Liver (tissue), 9 donors: ENCODE results near the gene TPRX1. TPM values are rescaled to one million over a fixed set of nuclear protein-coding genes. Genes with fewer than 3 reads are reported as not detected.
"Not testable (repeated sequence)": the region's sequence is repeated elsewhere in the genome, so short reads cannot be mapped to it uniquely, and the experiment has no call there.

Experiments
- DNase-seq: peaks from one replicate; pipeline ENCODE4 v3.0.0-alpha.2; 2017; ENCODE audit warnings: low spot score
- H3K27ac ChIP-seq, 2 donors: one replicate each; pipeline ENCODE4 v1.7.0; 2013; ENCODE audit warnings: inconsistent platforms in 2 of 2, low read length in 2 of 2, control low read depth in 1 of 2, low read depth in 1 of 2, mild to moderate bottlenecking in 1 of 2
- H3K27me3 ChIP-seq, 4 donors: one replicate each; pipeline versions ENCODE4 v1.6.1 to v1.7.0; 2013; ENCODE audit warnings: low read length in 3 of 4, inconsistent platforms in 1 of 4, mild to moderate bottlenecking in 1 of 4, moderate library complexity in 1 of 4; ENCODE audit not compliant: control insufficient read depth in 4 of 4, insufficient read depth in 4 of 4
- H3K36me3 ChIP-seq, 4 donors: one replicate each; pipeline versions ENCODE4 v1.6.1 to v1.7.0; 2013; ENCODE audit warnings: low read length in 3 of 4, mild to moderate bottlenecking in 3 of 4, low read depth in 1 of 4, moderate library complexity in 1 of 4; ENCODE audit not compliant: control insufficient read depth in 4 of 4, insufficient read depth in 3 of 4
- H3K4me1 ChIP-seq, 4 donors: one replicate each; pipeline versions ENCODE4 v1.6.1 to v1.7.0; 2013; ENCODE audit warnings: low read length in 3 of 4, mild to moderate bottlenecking in 3 of 4, moderate library complexity in 1 of 4; ENCODE audit not compliant: control insufficient read depth in 4 of 4, insufficient read depth in 4 of 4
- H3K4me3 ChIP-seq, 3 donors: one replicate each; pipeline versions ENCODE4 v1.6.1 to v1.7.0; 2013; ENCODE audit warnings: low read length in 3 of 3, control low read depth in 1 of 3, low read depth in 1 of 3, mild to moderate bottlenecking in 1 of 3
- H3K9ac ChIP-seq, 2 donors: one replicate each; pipeline ENCODE4 v1.7.0; 2013; ENCODE audit warnings: low read length in 2 of 2, mild to moderate bottlenecking in 2 of 2, moderate library complexity in 2 of 2, control low read depth in 1 of 2, low read depth in 1 of 2
- H3K9me3 ChIP-seq, 4 donors: one replicate each; pipeline versions ENCODE4 v1.6.1 to v1.7.0; 2013; ENCODE audit warnings: low read length in 3 of 4; ENCODE audit not compliant: control insufficient read depth in 4 of 4
- EGR1 ChIP-seq, 2 donors: IDR thresholded peaks; 2 replicates each; pipeline ENCODE4 v1.6.1; 2016 to 2018; ENCODE audit warnings: antibody characterized with exemption in 2 of 2, low read depth in 2 of 2
- FOXA1 ChIP-seq: IDR thresholded peaks from 2 replicates; pipeline ENCODE4 v1.6.1; 2016; ENCODE audit warnings: antibody characterized with exemption
- FOXA2 ChIP-seq: IDR thresholded peaks from 2 replicates; pipeline ENCODE4 v1.6.1; 2016; ENCODE audit warnings: antibody characterized with exemption
- GABPA ChIP-seq, 2 donors: IDR thresholded peaks in 1 of 2; conservative IDR thresholded peaks in 1 of 2; 2 replicates each; pipeline ENCODE4 v1.6.1; 2016; ENCODE audit warnings: antibody characterized with exemption in 2 of 2, mild to moderate bottlenecking in 1 of 2, moderate library complexity in 1 of 2
- HNF4A ChIP-seq, 2 donors: conservative IDR thresholded peaks; 2 replicates each; pipeline ENCODE4 v1.6.1; 2016; ENCODE audit warnings: antibody characterized with exemption in 2 of 2, mild to moderate bottlenecking in 2 of 2
- HNF4G ChIP-seq: IDR thresholded peaks from 2 replicates; pipeline ENCODE4 v1.6.1; 2016; ENCODE audit warnings: antibody characterized with exemption
- JUND ChIP-seq, 2 donors: IDR thresholded peaks; 2 replicates each; pipeline ENCODE4 v1.6.1; 2016; ENCODE audit warnings: antibody characterized with exemption in 2 of 2
- NR2F2 ChIP-seq: IDR thresholded peaks from 2 replicates; pipeline ENCODE4 v1.6.1; 2016; ENCODE audit warnings: antibody characterized with exemption
- RAD21 ChIP-seq, 2 donors: IDR thresholded peaks; 2 replicates each; pipeline ENCODE4 v1.6.1; 2016; ENCODE audit warnings: antibody characterized with exemption in 2 of 2, mild to moderate bottlenecking in 2 of 2
- RXRA ChIP-seq, 2 donors: IDR thresholded peaks; 2 replicates each; pipeline ENCODE4 v1.6.1; 2017 to 2018; ENCODE audit warnings: antibody characterized with exemption in 2 of 2, mild to moderate bottlenecking in 1 of 2
- SP1 ChIP-seq: IDR thresholded peaks from 2 replicates; pipeline ENCODE4 v1.6.1; 2018; ENCODE audit warnings: antibody characterized with exemption, mild to moderate bottlenecking
- TAF1 ChIP-seq: conservative IDR thresholded peaks from 2 replicates; pipeline ENCODE4 v1.6.1; 2016; ENCODE audit warnings: antibody characterized with exemption, mild to moderate bottlenecking
- YY1 ChIP-seq: IDR thresholded peaks from 2 replicates; pipeline ENCODE4 v1.6.1; 2016; ENCODE audit warnings: antibody characterized with exemption, mild to moderate bottlenecking
- WGBS: extraction: QIAGEN DNeasy Blood & Tissue Kit; methylation state at CpG from one replicate; pipeline ENCODE4 v1.1.7; 2013; 5-methylcytosine and 5-hydroxymethylcytosine counted together
- polyA plus RNA-seq, 2 donors: library from polyadenylated mRNA; stranded (reverse) in 1 of 2; unstranded in 1 of 2; fragments of 200-250 nt in 1 of 2; fragments of >200 nt in 1 of 2; fragmentation: Nextera tagmentation in 1 of 2; extraction: Ambion mirVana in 1 of 2; gene quantifications; one replicate each; pipeline versions ENCODE4 v1.2.1 to v1.2.3, GENCODE V29; 2013 to 2015
- total RNA-seq, 2 donors: library from RNA; depleted of rRNA; stranded (reverse); fragments of >200 nt; gene quantifications; one replicate each; pipeline ENCODE4 v1.2.3, GENCODE V29; 2014
- TF ChIP-seq, protein P1 (sequence below): IDR thresholded peaks from 2 replicates; pipeline ENCODE4 v1.6.1; 2016; ENCODE audit warnings: antibody characterized with exemption
- TF ChIP-seq, protein P2 (sequence below): IDR thresholded peaks from 2 replicates; pipeline ENCODE4 v1.6.1; 2016; ENCODE audit warnings: antibody characterized with exemption
- TF ChIP-seq, protein P3 (sequence below): IDR thresholded peaks from 2 replicates; pipeline ENCODE4 v1.6.1; 2016; ENCODE audit warnings: antibody characterized with exemption, mild to moderate bottlenecking
- TF ChIP-seq, protein P4 (sequence below): fragments of 150-350 bp; IDR thresholded peaks from 2 replicates; pipeline ENCODE4 v1.5.1; 2017; ENCODE audit warnings: improper control_type of control experiment, low read depth, low read length; ENCODE audit not compliant: missing input control
- donor health status: healthy.
- donor health status: healthy.
- donor health status: healthy.
- donor health status: healthy.
- donor health status: healthy.

Gene TPRX1
- total and polyA plus RNA-seq, 4 donors, result not detected

DNA sequence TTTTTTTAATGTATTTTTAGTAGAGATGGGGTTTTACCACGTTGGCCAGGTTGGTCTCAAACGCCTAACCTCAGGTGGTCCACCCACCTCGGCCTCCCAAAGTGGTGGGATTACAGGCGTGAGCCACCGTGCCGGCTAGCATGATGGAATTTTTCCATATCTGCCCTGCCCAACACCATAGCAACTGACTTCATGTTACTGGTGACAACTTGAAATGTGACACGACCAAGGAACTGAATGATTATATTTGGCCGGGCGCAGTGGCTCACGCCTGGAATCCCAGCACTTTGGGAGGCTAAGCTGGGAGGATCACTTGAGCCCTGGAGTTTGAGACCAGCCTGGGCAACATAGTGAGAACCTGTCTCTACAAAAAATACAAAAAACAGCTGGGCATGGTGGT, 17.0 kb downstream of the TPRX1 start:
- H3K4me3 ChIP-seq, H3K27ac ChIP-seq, H3K9me3 ChIP-seq, H3K27me3 ChIP-seq, H3K4me1 ChIP-seq, H3K9ac ChIP-seq, DNase-seq: not testable (repeated sequence)
- 90% methylated on average over 10 of the region's 10 CpGs for WGBS
- H3K36me3 ChIP-seq, result peaks cover 1 to 15% (median 5%) of the 10 kb centered on the region in 4 donors

DNA sequence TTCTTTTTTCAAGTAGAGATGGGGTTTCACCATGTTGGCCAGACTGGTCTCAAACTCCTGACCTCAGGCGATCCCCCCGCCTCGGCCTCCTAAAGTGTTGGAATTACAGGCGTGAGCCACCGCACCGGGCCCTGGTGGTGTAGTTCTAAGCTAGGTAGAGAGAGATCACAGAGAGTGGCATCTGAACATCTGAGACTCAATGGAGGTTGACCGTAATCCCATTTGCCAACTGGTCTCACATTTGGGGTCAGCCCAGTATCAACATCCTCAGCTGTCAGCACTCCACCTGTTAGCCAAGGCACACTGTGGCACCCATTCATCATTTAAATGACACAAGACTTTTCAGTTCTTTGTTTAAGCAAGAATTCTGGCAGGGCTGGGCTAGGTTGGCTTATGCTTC, 17.8 kb downstream of the TPRX1 start:
- H3K9ac ChIP-seq, result no peak overlapping the region
- peaks cover 1 to 15% (median 5%) of the 10 kb centered on the region in 4 donors for H3K36me3 ChIP-seq
- H3K4me3 ChIP-seq, result no peak overlapping the region
- DNase-seq, result no peak
- no peaks in the 10 kb centered on the region for H3K27me3 ChIP-seq
- 98% methylated on average over 7 of the region's 7 CpGs for WGBS
- no peaks in the 10 kb centered on the region for H3K9me3 ChIP-seq
- H3K4me1 ChIP-seq, result peaks cover 0 to 6% (median 2%) of the 10 kb centered on the region in 4 donors
- H3K27ac ChIP-seq, result no peak overlapping the region
- TF ChIP-seq, protein P1, sequence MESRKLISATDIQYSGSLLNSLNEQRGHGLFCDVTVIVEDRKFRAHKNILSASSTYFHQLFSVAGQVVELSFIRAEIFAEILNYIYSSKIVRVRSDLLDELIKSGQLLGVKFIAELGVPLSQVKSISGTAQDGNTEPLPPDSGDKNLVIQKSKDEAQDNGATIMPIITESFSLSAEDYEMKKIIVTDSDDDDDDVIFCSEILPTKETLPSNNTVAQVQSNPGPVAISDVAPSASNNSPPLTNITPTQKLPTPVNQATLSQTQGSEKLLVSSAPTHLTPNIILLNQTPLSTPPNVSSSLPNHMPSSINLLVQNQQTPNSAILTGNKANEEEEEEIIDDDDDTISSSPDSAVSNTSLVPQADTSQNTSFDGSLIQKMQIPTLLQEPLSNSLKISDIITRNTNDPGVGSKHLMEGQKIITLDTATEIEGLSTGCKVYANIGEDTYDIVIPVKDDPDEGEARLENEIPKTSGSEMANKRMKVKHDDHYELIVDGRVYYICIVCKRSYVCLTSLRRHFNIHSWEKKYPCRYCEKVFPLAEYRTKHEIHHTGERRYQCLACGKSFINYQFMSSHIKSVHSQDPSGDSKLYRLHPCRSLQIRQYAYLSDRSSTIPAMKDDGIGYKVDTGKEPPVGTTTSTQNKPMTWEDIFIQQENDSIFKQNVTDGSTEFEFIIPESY, result no peak
- TF ChIP-seq, protein P2, sequence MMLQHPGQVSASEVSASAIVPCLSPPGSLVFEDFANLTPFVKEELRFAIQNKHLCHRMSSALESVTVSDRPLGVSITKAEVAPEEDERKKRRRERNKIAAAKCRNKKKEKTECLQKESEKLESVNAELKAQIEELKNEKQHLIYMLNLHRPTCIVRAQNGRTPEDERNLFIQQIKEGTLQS, result no peak
- TF ChIP-seq TAF1 (no peak), HNF4G (no peak), EGR1 (IDR thresholded peaks at IDR 0.05; ENCODE audit: low read depth in 2 of 2) (no peak), GABPA (IDR thresholded peaks at IDR 0.05 in 1 of 2, conservative IDR thresholded peaks at IDR 0.05 in 1 of 2) (no peak)

DNA sequence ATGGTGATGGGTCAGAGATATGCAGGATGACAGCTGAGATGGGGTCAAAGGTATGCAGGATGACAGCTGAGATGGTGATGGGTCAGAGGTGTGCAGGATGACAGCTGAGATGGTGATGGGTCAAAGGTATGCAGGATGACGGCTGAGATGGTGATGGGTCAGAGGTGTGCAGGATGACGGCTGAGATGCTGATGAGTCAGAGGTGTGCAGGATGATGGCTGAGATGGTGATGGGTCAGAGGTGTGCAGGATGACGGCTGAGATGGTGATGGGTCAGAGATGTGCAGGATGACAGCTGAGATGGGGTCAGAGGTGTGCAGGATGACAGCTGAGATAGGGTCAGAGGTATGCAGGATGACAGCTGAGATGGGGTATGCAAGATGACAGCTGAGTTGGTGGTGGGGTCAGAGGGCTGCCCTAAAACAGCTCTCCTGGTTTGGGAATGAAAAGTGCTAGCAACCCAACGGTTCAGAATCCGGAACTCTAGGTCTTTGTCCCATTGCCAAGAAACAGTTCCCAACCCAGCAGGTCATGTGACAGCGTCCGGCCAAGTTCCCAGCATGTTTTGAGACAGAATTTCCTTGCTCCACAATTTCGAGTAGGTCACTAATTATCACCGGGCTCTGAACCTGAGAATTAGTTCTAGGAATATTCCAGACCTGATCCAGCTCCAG, 22.6 kb downstream of the TPRX1 start:
- H3K4me1 ChIP-seq, result peaks cover 4 to 11% (median 8%) of the 10 kb centered on the region in 4 donors
- TF ChIP-seq, protein P3, sequence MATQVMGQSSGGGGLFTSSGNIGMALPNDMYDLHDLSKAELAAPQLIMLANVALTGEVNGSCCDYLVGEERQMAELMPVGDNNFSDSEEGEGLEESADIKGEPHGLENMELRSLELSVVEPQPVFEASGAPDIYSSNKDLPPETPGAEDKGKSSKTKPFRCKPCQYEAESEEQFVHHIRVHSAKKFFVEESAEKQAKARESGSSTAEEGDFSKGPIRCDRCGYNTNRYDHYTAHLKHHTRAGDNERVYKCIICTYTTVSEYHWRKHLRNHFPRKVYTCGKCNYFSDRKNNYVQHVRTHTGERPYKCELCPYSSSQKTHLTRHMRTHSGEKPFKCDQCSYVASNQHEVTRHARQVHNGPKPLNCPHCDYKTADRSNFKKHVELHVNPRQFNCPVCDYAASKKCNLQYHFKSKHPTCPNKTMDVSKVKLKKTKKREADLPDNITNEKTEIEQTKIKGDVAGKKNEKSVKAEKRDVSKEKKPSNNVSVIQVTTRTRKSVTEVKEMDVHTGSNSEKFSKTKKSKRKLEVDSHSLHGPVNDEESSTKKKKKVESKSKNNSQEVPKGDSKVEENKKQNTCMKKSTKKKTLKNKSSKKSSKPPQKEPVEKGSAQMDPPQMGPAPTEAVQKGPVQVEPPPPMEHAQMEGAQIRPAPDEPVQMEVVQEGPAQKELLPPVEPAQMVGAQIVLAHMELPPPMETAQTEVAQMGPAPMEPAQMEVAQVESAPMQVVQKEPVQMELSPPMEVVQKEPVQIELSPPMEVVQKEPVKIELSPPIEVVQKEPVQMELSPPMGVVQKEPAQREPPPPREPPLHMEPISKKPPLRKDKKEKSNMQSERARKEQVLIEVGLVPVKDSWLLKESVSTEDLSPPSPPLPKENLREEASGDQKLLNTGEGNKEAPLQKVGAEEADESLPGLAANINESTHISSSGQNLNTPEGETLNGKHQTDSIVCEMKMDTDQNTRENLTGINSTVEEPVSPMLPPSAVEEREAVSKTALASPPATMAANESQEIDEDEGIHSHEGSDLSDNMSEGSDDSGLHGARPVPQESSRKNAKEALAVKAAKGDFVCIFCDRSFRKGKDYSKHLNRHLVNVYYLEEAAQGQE, result no peak
- TF ChIP-seq, protein P1, result no peak
- no peak for TF ChIP-seq FOXA1
- TF ChIP-seq YY1, result no peak
- TF ChIP-seq, protein P4, sequence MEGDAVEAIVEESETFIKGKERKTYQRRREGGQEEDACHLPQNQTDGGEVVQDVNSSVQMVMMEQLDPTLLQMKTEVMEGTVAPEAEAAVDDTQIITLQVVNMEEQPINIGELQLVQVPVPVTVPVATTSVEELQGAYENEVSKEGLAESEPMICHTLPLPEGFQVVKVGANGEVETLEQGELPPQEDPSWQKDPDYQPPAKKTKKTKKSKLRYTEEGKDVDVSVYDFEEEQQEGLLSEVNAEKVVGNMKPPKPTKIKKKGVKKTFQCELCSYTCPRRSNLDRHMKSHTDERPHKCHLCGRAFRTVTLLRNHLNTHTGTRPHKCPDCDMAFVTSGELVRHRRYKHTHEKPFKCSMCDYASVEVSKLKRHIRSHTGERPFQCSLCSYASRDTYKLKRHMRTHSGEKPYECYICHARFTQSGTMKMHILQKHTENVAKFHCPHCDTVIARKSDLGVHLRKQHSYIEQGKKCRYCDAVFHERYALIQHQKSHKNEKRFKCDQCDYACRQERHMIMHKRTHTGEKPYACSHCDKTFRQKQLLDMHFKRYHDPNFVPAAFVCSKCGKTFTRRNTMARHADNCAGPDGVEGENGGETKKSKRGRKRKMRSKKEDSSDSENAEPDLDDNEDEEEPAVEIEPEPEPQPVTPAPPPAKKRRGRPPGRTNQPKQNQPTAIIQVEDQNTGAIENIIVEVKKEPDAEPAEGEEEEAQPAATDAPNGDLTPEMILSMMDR, result no peak
- TF ChIP-seq, protein P2, result no peak
- TF ChIP-seq RAD21 (IDR thresholded peaks at IDR 0.05), result no peak
- no peak for TF ChIP-seq FOXA2
- TF ChIP-seq HNF4A (conservative IDR thresholded peaks at IDR 0.05), result no peak
- TF ChIP-seq JUND (IDR thresholded peaks at IDR 0.05), result no peak
- TF ChIP-seq EGR1 (IDR thresholded peaks at IDR 0.05; ENCODE audit: low read depth in 2 of 2), result no peak
- TF ChIP-seq NR2F2, result no peak
- no peak for TF ChIP-seq TAF1
- no peak for TF ChIP-seq HNF4G
- TF ChIP-seq GABPA (IDR thresholded peaks at IDR 0.05 in 1 of 2, conservative IDR thresholded peaks at IDR 0.05 in 1 of 2), result no peak
- no peak for TF ChIP-seq SP1
- no peak for TF ChIP-seq RXRA (IDR thresholded peaks at IDR 0.05)

More for the DNA sequence above, 22.6 kb downstream of the TPRX1 start:
- no peak for DNase-seq
- H3K9me3 ChIP-seq, result no peaks in the 10 kb centered on the region
- no peak overlapping the region for H3K4me3 ChIP-seq
- H3K27me3 ChIP-seq, result no peaks in the 10 kb centered on the region
- no peak overlapping the region for H3K9ac ChIP-seq
- peak overlapping the region in 1 of 2 donors; percentile 31 for H3K27ac ChIP-seq
- peaks cover 0 to 15% (median 5%) of the 10 kb centered on the region in 4 donors for H3K36me3 ChIP-seq
- WGBS, result 46% methylated on average over 9 of the region's 9 CpGs
